NT2/D1 (cell line): ENCODE measurements around the gene COMT.

Source experiments
- DNase-seq: peaks from one replicate; pipeline ENCODE4 v3.0.0-alpha.2; 2011; ENCODE audit warnings: low read depth, low spot score
- H3K27me3 ChIP-seq: 2 replicates; pipeline ENCODE4 v1.6.0; 2011; ENCODE audit warnings: mild to moderate bottlenecking; ENCODE audit not compliant: insufficient read length, insufficient read depth
- H3K36me3 ChIP-seq: 2 replicates; pipeline ENCODE4 v1.6.1; 2011; ENCODE audit warnings: mild to moderate bottlenecking, low read length, mixed read lengths; ENCODE audit not compliant: insufficient read depth, insufficient read length
- H3K4me1 ChIP-seq: 2 replicates; pipeline ENCODE4 v1.5.1; 2011; ENCODE audit not compliant: insufficient read depth, insufficient read length
- H3K4me3 ChIP-seq: 2 replicates; pipeline ENCODE4 v1.5.1; 2011; ENCODE audit warnings: low read depth; ENCODE audit not compliant: insufficient read length
- H3K9ac ChIP-seq: 2 replicates; pipeline ENCODE4 v1.6.0; 2011; ENCODE audit warnings: low read depth; ENCODE audit not compliant: insufficient read length
- H3K9me3 ChIP-seq: 2 replicates; pipeline ENCODE4 v1.5.1; 2011; ENCODE audit warnings: mild to moderate bottlenecking, low read length; ENCODE audit not compliant: insufficient read depth
- SUZ12 ChIP-seq: IDR thresholded peaks from 2 replicates; pipeline ENCODE4 v1.6.1; 2011; ENCODE audit not compliant: insufficient read length, insufficient read depth; ENCODE audit errors: extremely low read depth
- YY1 ChIP-seq: IDR thresholded peaks from 2 replicates; pipeline ENCODE4 v1.6.1; 2011; ENCODE audit not compliant: insufficient read length, insufficient read depth
- ZNF274 ChIP-seq: IDR thresholded peaks from 2 replicates; pipeline ENCODE4 v1.6.1; 2011; ENCODE audit warnings: mild to moderate bottlenecking, low read depth, low read length

Gene COMT

DNA sequence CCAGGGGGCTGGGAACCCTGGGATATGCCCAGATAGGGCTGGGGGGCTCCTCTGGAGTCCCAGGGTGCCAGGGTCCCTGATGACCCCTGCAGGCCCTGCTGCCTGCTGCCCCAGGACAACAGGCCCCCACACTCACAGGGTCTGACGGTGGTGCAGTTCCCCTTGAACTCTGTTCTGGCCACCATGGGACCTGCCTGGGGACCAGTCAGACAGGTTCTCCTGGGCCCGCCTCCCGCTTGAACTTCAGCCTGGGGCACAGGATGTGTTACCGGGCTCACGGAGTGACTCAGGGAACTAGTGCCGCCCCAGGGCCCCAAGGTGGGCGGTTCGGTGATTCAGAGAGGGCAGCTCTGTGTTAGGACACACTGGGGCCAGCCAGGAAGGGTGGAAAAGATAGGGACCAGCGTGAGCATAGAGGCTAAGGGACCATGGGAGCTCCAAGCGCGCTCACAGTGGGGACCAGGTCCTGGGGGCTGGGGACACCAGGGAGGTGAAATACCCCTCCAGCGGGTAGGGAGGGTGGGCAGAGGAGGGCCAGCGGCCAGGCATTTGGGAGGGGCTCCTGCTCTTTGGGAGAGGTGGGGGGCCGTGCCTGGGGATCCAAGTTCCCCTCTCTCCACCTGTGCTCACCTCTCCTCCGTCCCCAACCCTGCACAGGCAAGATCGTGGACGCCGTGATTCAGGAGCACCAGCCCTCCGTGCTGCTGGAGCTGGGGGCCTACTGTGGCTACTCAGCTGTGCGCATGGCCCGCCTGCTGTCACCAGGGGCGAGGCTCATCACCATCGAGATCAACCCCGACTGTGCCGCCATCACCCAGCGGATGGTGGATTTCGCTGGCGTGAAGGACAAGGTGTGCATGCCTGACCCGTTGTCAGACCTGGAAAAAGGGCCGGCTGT is 21.6 kb downstream of the COMT start:
- no peaks in the 10 kb centered on the region for H3K9me3 ChIP-seq
- TF ChIP-seq ZNF274 (no peak), YY1 (no peak), SUZ12 (no peak)
- DNase-seq, result no peak
- H3K9ac ChIP-seq, result no peak overlapping the region
- no peak overlapping the region for H3K4me3 ChIP-seq
- peaks cover 20% of the 10 kb centered on the region for H3K4me1 ChIP-seq
- peaks cover 61% of the 10 kb centered on the region for H3K36me3 ChIP-seq
- H3K27me3 ChIP-seq, result no peaks in the 10 kb centered on the region

DNA sequence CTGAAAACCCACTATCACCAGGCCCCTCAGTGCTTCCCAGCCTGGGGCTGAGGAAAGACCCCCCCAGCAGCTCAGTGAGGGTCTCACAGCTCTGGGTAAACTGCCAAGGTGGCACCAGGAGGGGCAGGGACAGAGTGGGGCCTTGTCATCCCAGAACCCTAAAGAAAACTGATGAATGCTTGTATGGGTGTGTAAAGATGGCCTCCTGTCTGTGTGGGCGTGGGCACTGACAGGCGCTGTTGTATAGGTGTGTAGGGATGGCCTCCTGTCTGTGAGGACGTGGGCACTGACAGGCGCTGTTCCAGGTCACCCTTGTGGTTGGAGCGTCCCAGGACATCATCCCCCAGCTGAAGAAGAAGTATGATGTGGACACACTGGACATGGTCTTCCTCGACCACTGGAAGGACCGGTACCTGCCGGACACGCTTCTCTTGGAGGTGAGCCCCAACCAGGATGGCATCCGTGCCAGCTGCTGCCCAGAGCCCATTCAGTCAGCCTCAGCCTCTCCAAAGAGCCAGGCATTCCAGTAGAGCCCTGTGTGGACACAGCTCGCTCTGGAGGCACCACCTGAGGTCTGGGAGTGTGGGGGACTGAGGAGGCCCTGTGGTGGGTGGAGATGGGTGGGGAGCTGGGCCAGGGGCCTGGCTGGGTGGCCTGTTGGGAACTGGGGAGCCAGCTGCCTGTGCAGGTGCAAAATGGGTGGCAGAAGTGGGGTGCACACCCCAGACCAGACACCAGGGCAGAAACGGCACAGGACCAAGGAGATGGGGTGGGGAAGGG is 22.5 kb downstream of the COMT start:
- no peak overlapping the region for H3K4me3 ChIP-seq
- no peaks in the 10 kb centered on the region for H3K9me3 ChIP-seq
- no peak for DNase-seq
- TF ChIP-seq YY1, result no peak
- TF ChIP-seq ZNF274, result no peak
- no peak for TF ChIP-seq SUZ12
- no peak overlapping the region for H3K9ac ChIP-seq
- H3K4me1 ChIP-seq, result peaks cover 21% of the 10 kb centered on the region
- H3K36me3 ChIP-seq, result peaks cover 68% of the 10 kb centered on the region
- H3K27me3 ChIP-seq, result no peaks in the 10 kb centered on the region

DNA sequence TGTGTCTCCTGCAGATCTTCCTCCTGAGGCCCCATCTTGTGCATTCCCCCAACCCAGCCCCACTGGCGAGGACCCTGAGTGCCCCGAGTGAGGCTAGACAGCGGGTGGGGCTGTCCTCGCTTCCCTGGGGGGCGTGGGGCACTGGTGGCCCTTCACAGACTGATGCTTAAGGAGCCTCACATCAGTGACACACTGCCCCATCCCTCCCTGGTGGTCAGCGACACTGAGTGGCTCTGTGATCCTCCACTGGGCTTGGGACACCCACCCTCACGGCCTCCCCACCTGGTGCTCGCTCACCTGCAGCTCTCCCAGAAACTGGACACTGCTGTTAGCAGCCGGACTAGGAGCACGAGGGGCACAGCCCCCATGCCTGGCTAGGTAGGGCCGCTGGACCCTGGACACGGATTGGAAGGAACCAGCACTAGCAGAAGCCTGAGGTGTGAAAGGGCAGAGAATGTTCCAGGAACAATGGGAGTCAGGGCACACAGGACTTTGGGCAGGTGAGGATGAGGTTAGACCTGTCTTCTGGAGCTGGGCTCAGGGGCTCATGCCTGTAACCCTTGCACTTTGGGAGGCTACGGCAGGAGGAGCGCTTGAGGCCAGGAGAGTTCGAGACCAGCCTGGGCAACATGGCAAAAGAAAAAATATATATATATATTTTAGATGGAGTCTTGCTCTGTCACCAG is 23.3 kb downstream of the COMT start:
- TF ChIP-seq ZNF274 (no peak), YY1 (no peak), SUZ12 (no peak)
- H3K27me3 ChIP-seq, result no peaks in the 10 kb centered on the region
- no peak overlapping the region for H3K9ac ChIP-seq
- no peak overlapping the region for H3K4me3 ChIP-seq
- H3K9me3 ChIP-seq, result no peaks in the 10 kb centered on the region
- H3K36me3 ChIP-seq, result peaks cover 75% of the 10 kb centered on the region
- DNase-seq, result no peak
- peaks cover 19% of the 10 kb centered on the region for H3K4me1 ChIP-seq

DNA sequence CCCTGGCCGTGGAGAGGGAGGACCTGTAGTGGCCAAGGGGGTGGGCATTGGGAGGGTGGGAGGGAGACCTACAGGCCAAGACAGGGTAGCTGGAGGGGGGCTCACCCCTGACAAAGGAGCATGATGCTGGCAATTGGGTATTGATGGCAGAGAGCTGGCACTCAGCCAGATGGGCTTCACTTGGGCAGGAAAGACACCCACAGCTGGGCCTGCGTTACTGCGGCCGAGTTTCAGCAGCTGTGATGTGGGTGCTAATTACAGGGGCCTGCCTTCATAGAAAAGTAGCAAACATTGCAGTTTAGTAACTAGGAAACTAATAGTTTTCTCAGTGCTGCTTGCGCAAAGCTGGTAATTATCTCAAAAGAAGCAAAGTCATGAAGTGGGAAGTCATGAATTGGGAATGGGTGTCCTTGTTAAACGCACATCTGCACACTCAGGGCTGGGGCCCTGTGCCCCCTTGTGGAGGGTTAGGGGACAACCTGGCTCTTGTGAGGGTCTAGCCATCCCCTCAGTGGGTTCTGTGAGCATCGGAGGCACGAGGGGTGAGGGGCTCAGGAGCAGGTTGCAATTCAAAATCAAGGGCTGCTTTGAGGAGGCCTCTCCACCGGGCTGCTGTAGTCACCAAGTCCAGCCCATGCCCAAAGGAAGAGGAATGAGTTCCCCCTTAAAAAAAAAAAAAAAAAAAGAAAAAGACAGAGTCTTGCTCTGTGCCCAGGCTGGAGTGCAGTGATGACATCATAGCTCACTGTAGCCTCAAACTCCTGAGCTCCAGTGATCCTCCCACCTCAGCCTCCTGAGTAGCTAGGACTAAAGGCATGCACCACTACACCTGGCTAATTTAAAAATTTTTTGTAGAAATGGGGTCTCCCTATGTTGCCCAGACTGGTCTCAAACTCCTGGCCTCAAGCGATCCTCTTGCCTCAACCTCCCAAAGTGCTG is 24.5 kb downstream of the COMT start:
- peaks cover 19% of the 10 kb centered on the region for H3K4me1 ChIP-seq
- no peaks in the 10 kb centered on the region for H3K27me3 ChIP-seq
- H3K9me3 ChIP-seq, result no peaks in the 10 kb centered on the region
- no peak for DNase-seq
- no peak for TF ChIP-seq ZNF274
- TF ChIP-seq YY1, result no peak
- TF ChIP-seq SUZ12, result no peak
- no peak overlapping the region for H3K9ac ChIP-seq
- H3K36me3 ChIP-seq, result peaks cover 82% of the 10 kb centered on the region
- no peak overlapping the region for H3K4me3 ChIP-seq

DNA sequence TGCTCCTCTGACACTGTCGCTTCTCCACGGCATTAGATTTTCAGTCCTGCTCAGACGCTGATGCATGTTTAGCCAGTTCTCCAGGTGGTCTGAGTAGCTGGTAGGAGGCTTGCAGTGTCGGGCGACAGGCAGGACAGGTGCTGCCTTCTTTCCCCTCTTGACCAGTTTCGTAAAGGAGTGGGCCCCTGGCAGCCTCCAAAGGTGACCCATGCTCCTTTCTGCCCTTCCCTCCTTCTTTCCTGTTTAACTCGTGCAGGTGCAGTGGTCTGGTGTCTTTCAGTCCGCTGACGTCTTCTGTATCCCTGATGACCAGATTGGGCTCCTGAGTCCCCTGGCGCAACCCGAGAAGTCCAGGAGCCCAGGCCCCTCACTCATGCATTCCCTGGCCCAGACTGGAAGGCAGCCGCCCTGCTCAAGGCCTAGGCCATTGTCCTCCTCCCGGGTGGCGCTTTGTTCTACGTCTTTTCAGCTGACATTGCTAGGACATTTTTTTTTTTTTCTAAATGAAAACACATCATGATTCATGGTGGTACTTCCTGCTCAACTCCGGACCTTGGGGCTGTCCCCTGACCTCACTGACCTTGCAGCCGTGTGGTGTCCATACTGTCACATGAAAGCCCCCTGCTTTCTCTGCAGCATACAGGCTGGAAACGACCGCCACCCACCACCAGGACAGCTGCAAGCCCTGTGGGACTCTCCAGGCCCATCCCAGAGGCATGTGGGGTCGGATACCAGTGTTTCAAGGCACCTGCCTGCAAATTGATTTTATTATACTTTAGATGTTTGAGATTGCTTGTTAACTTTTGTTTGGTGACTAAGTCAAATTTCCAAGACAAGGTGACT is 25.6 kb downstream of the COMT start:
- peaks cover 86% of the 10 kb centered on the region for H3K36me3 ChIP-seq
- H3K9ac ChIP-seq, result peak overlapping the region; percentile 8
- DNase-seq, result no peak
- H3K9me3 ChIP-seq, result no peaks in the 10 kb centered on the region
- peaks cover 11% of the 10 kb centered on the region for H3K4me1 ChIP-seq
- no peak overlapping the region for H3K4me3 ChIP-seq
- no peak for TF ChIP-seq ZNF274
- TF ChIP-seq SUZ12, result no peak
- TF ChIP-seq YY1, result no peak
- no peaks in the 10 kb centered on the region for H3K27me3 ChIP-seq

DNA sequence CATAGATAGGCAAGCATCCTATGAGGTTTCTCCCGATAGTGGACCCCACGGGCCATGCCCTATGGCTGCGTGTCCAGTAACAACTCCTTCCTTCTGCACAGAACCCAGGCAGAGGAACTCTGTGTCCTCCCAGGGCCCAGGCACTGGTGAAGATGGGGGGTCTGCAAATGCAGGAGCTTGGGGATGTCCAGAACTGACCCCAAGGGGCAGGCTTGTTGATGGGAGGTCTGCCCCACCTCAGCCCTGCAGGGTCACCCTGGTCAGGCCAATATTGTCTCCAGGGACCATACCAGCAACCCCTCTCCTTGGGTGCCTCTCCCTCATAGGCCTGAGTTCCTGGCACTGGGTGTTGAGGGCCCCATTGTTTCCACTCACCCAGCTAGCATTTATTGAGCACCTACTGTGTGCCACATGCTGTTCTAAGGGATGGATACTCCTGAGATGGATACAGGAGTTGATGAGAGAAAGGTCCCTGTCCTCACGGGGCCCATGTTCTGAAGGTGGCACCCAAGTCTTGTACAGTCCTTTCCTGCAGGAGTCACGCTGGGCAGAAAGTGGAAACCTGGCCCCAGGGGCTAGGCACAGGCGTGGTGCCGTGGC is 26.4 kb downstream of the COMT start:
- DNase-seq, result no peak
- peaks cover 5% of the 10 kb centered on the region for H3K4me1 ChIP-seq
- peaks cover 86% of the 10 kb centered on the region for H3K36me3 ChIP-seq

More for the DNA sequence above, 26.4 kb downstream of the COMT start:
- TF ChIP-seq YY1 (no peak), ZNF274 (no peak), SUZ12 (no peak)
- no peak overlapping the region for H3K9ac ChIP-seq
- H3K9me3 ChIP-seq, result no peaks in the 10 kb centered on the region
- no peaks in the 10 kb centered on the region for H3K27me3 ChIP-seq
- no peak overlapping the region for H3K4me3 ChIP-seq
